SK-N-SH treated with all-trans-retinoic acid at 6 μM for 48 hours (cell line): ENCODE data around the gene SLX9.
A peak's percentile ranks its signal among the peaks of the same experiment; 100 is the strongest.

Experiments used
- ATAC-seq: fragments of 200-7000 bp; cut with Tn5 transposase; 3 replicates; pipeline ENCODE4 v1.9.1; 2020; ENCODE audit warnings: mild to moderate bottlenecking, moderate library complexity
- ARNTL ChIP-seq: fragments of 450-650 bp; formaldehyde crosslinking; IDR thresholded peaks from 2 replicates; pipeline ENCODE4 v1.5.0; 2020; ENCODE audit warnings: low read depth, mild to moderate bottlenecking, moderate library complexity, borderline replicate concordance
- BACH2 ChIP-seq: fragments of 250-450 bp; sonication (Bioruptor Pico); IDR thresholded peaks from 2 replicates; pipeline ENCODE4 v1.9.0; 2021; ENCODE audit warnings: mild to moderate bottlenecking, borderline replicate concordance
- CREB5 ChIP-seq: fragments of 250-450 bp; sonication (Bioruptor Pico); IDR thresholded peaks from 2 replicates; pipeline ENCODE4 v1.5.1; 2020; ENCODE audit warnings: low read depth, mild to moderate bottlenecking, moderate library complexity
- CSDC2 ChIP-seq: fragments of 250-450 bp; sonication (Bioruptor Pico); IDR thresholded peaks from 2 replicates; pipeline ENCODE4 v1.5.0; 2020; ENCODE audit warnings: mild to moderate bottlenecking, moderate library complexity
- ESRRG ChIP-seq: fragments of 250-450 bp; sonication (Bioruptor Pico); IDR thresholded peaks from 2 replicates; pipeline ENCODE4 v1.6.1; 2021; ENCODE audit warnings: mild to moderate bottlenecking
- GLIS3 ChIP-seq: fragments of 250-450 bp; sonication (Bioruptor Pico); IDR thresholded peaks from 2 replicates; pipeline ENCODE4 v1.5.0; 2020; ENCODE audit warnings: mild to moderate bottlenecking, moderate library complexity
- ISL1 ChIP-seq: fragments of 250-450 bp; sonication (Bioruptor Pico); IDR thresholded peaks from 2 replicates; pipeline ENCODE4 v2.1.2; 2022; ENCODE audit warnings: mild to moderate bottlenecking, moderate library complexity
- OSR1 ChIP-seq: fragments of 250-450 bp; sonication (Bioruptor Pico); IDR thresholded peaks from 2 replicates; pipeline ENCODE4 v1.8.0; 2022; ENCODE audit warnings: moderate library complexity, mild to moderate bottlenecking, inconsistent platforms
- POU6F1 ChIP-seq: fragments of 250-450 bp; sonication (Bioruptor Pico); IDR thresholded peaks from 2 replicates; pipeline ENCODE4 v1.8.0; 2021; ENCODE audit warnings: low read depth, mild to moderate bottlenecking, moderate library complexity, borderline replicate concordance
- SNAI2 ChIP-seq: fragments of 250-450 bp; sonication (Bioruptor Pico); IDR thresholded peaks from 2 replicates; pipeline ENCODE4 v1.5.0; 2020; ENCODE audit warnings: mild to moderate bottlenecking, moderate library complexity
- TCF4 ChIP-seq: fragments of 250-450 bp; sonication (Bioruptor Pico); IDR thresholded peaks from 2 replicates; pipeline ENCODE4 v1.8.0; 2021; ENCODE audit warnings: mild to moderate bottlenecking, moderate library complexity, borderline replicate concordance
- TOX ChIP-seq: fragments of 250-450 bp; sonication (Bioruptor Pico); IDR thresholded peaks from 2 replicates; pipeline ENCODE4 v1.8.0; 2021; ENCODE audit warnings: mild to moderate bottlenecking, moderate library complexity, borderline replicate concordance
- TSHZ2 ChIP-seq: fragments of 250-450 bp; sonication (Bioruptor Pico); IDR thresholded peaks from 2 replicates; pipeline ENCODE4 v1.5.0; 2020; ENCODE audit warnings: mild to moderate bottlenecking, moderate library complexity
- ZC3H10 ChIP-seq: fragments of 250-450 bp; sonication (Bioruptor Pico); IDR thresholded peaks from 2 replicates; pipeline ENCODE4 v1.5.1; 2021; ENCODE audit warnings: mild to moderate bottlenecking, moderate library complexity
- ZFP3 ChIP-seq: fragments of 250-450 bp; sonication (Bioruptor Pico); IDR thresholded peaks from 2 replicates; pipeline ENCODE4 v1.5.0; 2020; ENCODE audit warnings: mild to moderate bottlenecking, moderate library complexity
- ZFP30 ChIP-seq: fragments of 450-650 bp; formaldehyde crosslinking; IDR thresholded peaks from 2 replicates; pipeline ENCODE4 v1.5.0; 2022; ENCODE audit warnings: mild to moderate bottlenecking, moderate library complexity
- ZNF565 ChIP-seq: fragments of 450-650 bp; formaldehyde crosslinking; conservative IDR thresholded peaks from 2 replicates; pipeline ENCODE4 v1.5.0; 2020; ENCODE audit warnings: low read depth, mild to moderate bottlenecking, moderate library complexity
- ZNF70 ChIP-seq: fragments of 450-650 bp; formaldehyde crosslinking; IDR thresholded peaks from 2 replicates; pipeline ENCODE4 v1.5.0; 2020; ENCODE audit warnings: mild to moderate bottlenecking, moderate library complexity
- ZNF8 ChIP-seq: fragments of 450-650 bp; formaldehyde crosslinking; IDR thresholded peaks from 2 replicates; pipeline ENCODE4 v1.5.0; 2020; ENCODE audit warnings: mild to moderate bottlenecking, moderate library complexity

The SLX9 gene

GRCh38 chr21:44969931-44970755 lies 30.3 kb downstream of the SLX9 start:
- TF ChIP-seq ZNF70 = no peak
- no peak for TF ChIP-seq ARNTL
- TF ChIP-seq BACH2 (CRISPR knock-in tag) = no peak
- TF ChIP-seq ZNF565 (CRISPR knock-in tag) = no peak
- no peak for TF ChIP-seq ZFP3 (CRISPR knock-in tag)
- no peak for TF ChIP-seq OSR1
- TF ChIP-seq ISL1 (CRISPR knock-in tag) = no peak
- no peak for TF ChIP-seq TSHZ2
- TF ChIP-seq CREB5 (CRISPR knock-in tag) = no peak
- no peak for TF ChIP-seq CSDC2 (CRISPR knock-in tag)
- TF ChIP-seq TCF4 (CRISPR knock-in tag) = no peak
- TF ChIP-seq ZFP30 = no peak
- no peak for TF ChIP-seq ZC3H10 (CRISPR knock-in tag)
- TF ChIP-seq ESRRG (CRISPR knock-in tag) = no peak
- no peak for TF ChIP-seq ZNF8 (CRISPR knock-in tag)
- peak; percentile 77 for ATAC-seq

GRCh38 chr21:44970766-44971671 lies 31.2 kb downstream of the SLX9 start:
- no peak for ATAC-seq

GRCh38 chr21:44971672-44971995 lies 31.8 kb downstream of the SLX9 start:
- no peak for TF ChIP-seq TOX (CRISPR knock-in tag)
- TF ChIP-seq ZC3H10 (CRISPR knock-in tag) = no peak
- no peak for TF ChIP-seq ESRRG (CRISPR knock-in tag)
- no peak for TF ChIP-seq CREB5 (CRISPR knock-in tag)
- no peak for TF ChIP-seq CSDC2 (CRISPR knock-in tag)
- no peak for ATAC-seq

More at GRCh38 chr21:44970766-44971671, 31.2 kb downstream of the SLX9 start:
- TF ChIP-seq POU6F1 (CRISPR knock-in tag) = no peak
- TF ChIP-seq TCF4 (CRISPR knock-in tag) = no peak
- no peak for TF ChIP-seq ZNF8 (CRISPR knock-in tag)
- TF ChIP-seq CSDC2 (CRISPR knock-in tag) = no peak
- TF ChIP-seq ESRRG (CRISPR knock-in tag) = no peak
- no peak for TF ChIP-seq ARNTL
- TF ChIP-seq ZNF70 = no peak

- no peak for ATAC-seq
- TF ChIP-seq CREB5 (CRISPR knock-in tag) = no peak
- no peak for TF ChIP-seq ARNTL
- TF ChIP-seq TSHZ2 = no peak
- TF ChIP-seq TOX (CRISPR knock-in tag) = no peak
- TF ChIP-seq OSR1 = no peak
- TF ChIP-seq ISL1 (CRISPR knock-in tag) = no peak
- TF ChIP-seq ZFP3 (CRISPR knock-in tag) = no peak
- TF ChIP-seq ZNF70 = no peak
- TF ChIP-seq SNAI2 (CRISPR knock-in tag) = no peak
- no peak for TF ChIP-seq GLIS3 (CRISPR knock-in tag)
- no peak for TF ChIP-seq ZFP30
These were observed 32.5 kb downstream of the SLX9 start for GRCh38 chr21:44972301-44972814.
